ENCODE measurements around the gene FRA10AC1. TPM values are rescaled to one million over a fixed set of nuclear protein-coding genes. Genes with fewer than 3 reads are reported as not detected.

The FRA10AC1 gene
- total and polyA plus RNA-seq, 2 of the 4 experiments (the other 2 are of a cell fraction): 1.6 to 4.9 TPM

- no peak overlapping the region for H3K4ac ChIP-seq (ENCODE audit: low read depth, low read length)
- ATAC-seq (ENCODE audit: low read depth) (no peak), DNase-seq (no peak)
- intact Hi-C loops (cut with micrococcal nuclease) (no loop called here), in situ Hi-C loops (cut with MboI; ENCODE audit: low sequenced_read_pairs) (loop anchor here (25.0 kb wide), 1 partner anchor 333 kb away; no protein-coding TSS in a partner anchor), dilution Hi-C loops (cut with HindIII; ENCODE audit: low sequenced_read_pairs, unreplicated experiment) (no loop called here)
- no peaks in the 10 kb centered on the region for H3K4me1 ChIP-seq (ENCODE audit: control insufficient read depth, insufficient read depth, low read length)
- H3K9me3 ChIP-seq (ENCODE audit: control insufficient read depth, insufficient read depth, low read length): no peaks in the 10 kb centered on the region
- no peak overlapping the region for H2BK120ac ChIP-seq (ENCODE audit: low read depth, low read length)
- H3K27ac ChIP-seq (ENCODE audit: insufficient read depth, low read length): no peak overlapping the region
- H3K14ac ChIP-seq (replicated peaks; ENCODE audit: low read depth, low read length): no peak overlapping the region
- no peak overlapping the region for H3K4me2 ChIP-seq (ENCODE audit: low read depth, low read length)
- TF ChIP-seq RFX5 (IDR thresholded peaks at IDR 0.05; ENCODE audit: low read depth, low read length): no peak
- no peak for TF ChIP-seq ELK1 (IDR thresholded peaks at IDR 0.05; ENCODE audit: borderline replicate concordance, low read depth, low read length)
- TF ChIP-seq MXI1 (IDR thresholded peaks at IDR 0.05; ENCODE audit: borderline replicate concordance, low read depth, low read length): no peak
- no peak for TF ChIP-seq POLR2A (IDR thresholded peaks at IDR 0.05; ENCODE audit: low read depth, low read length)
- no peak for TF ChIP-seq MAFK (IDR thresholded peaks at IDR 0.05; ENCODE audit: low read depth, low read length)
- TF ChIP-seq RAD21 (IDR thresholded peaks at IDR 0.05; ENCODE audit: low read length): no peak
- TF ChIP-seq CTCF (conservative IDR thresholded peaks at IDR 0.05; ENCODE audit: low read depth, low read length): no peak
- TF ChIP-seq CEBPB (IDR thresholded peaks at IDR 0.05; ENCODE audit: low read depth, low read length): no peak
- TF ChIP-seq SMC3 (IDR thresholded peaks at IDR 0.05; ENCODE audit: low read depth, low read length): no peak
- no peak for TF ChIP-seq RCOR1 (IDR thresholded peaks at IDR 0.05; ENCODE audit: insufficient replicate concordance, low read length)
- TF ChIP-seq BHLHE40 (IDR thresholded peaks at IDR 0.05; ENCODE audit: low read depth, low read length): no peak
- TF ChIP-seq MAZ (IDR thresholded peaks at IDR 0.05; ENCODE audit: borderline replicate concordance, low read depth, low read length): no peak
- no peak for TF ChIP-seq USF2 (IDR thresholded peaks at IDR 0.05; ENCODE audit: low read depth, low read length)
- H3K18ac ChIP-seq (ENCODE audit: low read depth, low read length): no peak overlapping the region
- H4K8ac ChIP-seq (ENCODE audit: low read depth in 2 of 2, low read length in 2 of 2): no peak overlapping the region
- H3K4me3 ChIP-seq (ENCODE audit: insufficient read depth, low read depth, low read length): no peak overlapping the region
- no peak overlapping the region for H3K23ac ChIP-seq (ENCODE audit: low read depth, low read length)
- H3K56ac ChIP-seq (ENCODE audit: extremely low read depth, insufficient read depth, low read length): no peak overlapping the region
- H2AK9ac ChIP-seq (replicated peaks; ENCODE audit: low read depth, low read length, poor library complexity): no peak overlapping the region
- H2BK15ac ChIP-seq (ENCODE audit: low read depth, low read length): no peak overlapping the region
- H4K5ac ChIP-seq (ENCODE audit: low read depth, low read length): no peak overlapping the region
- H3K9ac ChIP-seq (ENCODE audit: low read depth, low read length): no peak overlapping the region
- H2AK5ac ChIP-seq (ENCODE audit: low read depth, low read length): no peak overlapping the region
- peaks cover 27% of the 10 kb centered on the region for H3K36me3 ChIP-seq (ENCODE audit: control insufficient read depth, insufficient read depth, low read length)
- no peak overlapping the region for H2AFZ ChIP-seq (replicated peaks; ENCODE audit: low read length, poor library complexity)
- H4K91ac ChIP-seq (ENCODE audit: insufficient read depth, low read depth, low read length): no peak overlapping the region
- no peaks in the 10 kb centered on the region for H3K9me1 ChIP-seq (ENCODE audit: insufficient read depth, low read length)
- POLR2A ChIA-PET (ENCODE audit: unreplicated experiment): no interaction called here
- H4K20me1 ChIP-seq (ENCODE audit: insufficient read depth, low read length): no peaks in the 10 kb centered on the region
- no TSS peak for BruUV-seq (replicated peaks)
- H2BK5ac ChIP-seq (ENCODE audit: low read depth, low read length, poor library complexity, severe bottlenecking): no peak overlapping the region
- peaks cover 12 to 19% of the 10 kb centered on the region in 2 experiments; a peak in 3 of 4 replicates for H3K79me1 ChIP-seq (ENCODE audit: low read depth in 1 of 2, low read length in 2 of 2)
- no peak overlapping the region for H2BK20ac ChIP-seq (ENCODE audit: low read depth, low read length)
- CTCF ChIA-PET: interaction anchor here (1.1 kb wide), 1 partner anchor 120 kb away, joined by 3 read pairs; no protein-coding TSS in a partner anchor
- 40% methylated on average over 1 of the region's 2 CpGs; no CpG with 5 or more reads in 1 of the 2 experiments for WGBS, 2 experiments (ENCODE audit: extremely low coverage in 2 of 2, insufficient read length in 1 of 2)
- no peaks in the 10 kb centered on the region for H3K27me3 ChIP-seq (ENCODE audit: control insufficient read depth, insufficient read depth, low read length)
These were observed 6.7 kb downstream of the FRA10AC1 start for GRCh38 chr10:93695740-93696139.
